ENCODE results near the gene CXXC5.
"Not testable (repeated sequence)": the region's sequence is repeated elsewhere in the genome, so short reads cannot be mapped to it uniquely, and the experiment has no call there.

Gene CXXC5

DNA sequence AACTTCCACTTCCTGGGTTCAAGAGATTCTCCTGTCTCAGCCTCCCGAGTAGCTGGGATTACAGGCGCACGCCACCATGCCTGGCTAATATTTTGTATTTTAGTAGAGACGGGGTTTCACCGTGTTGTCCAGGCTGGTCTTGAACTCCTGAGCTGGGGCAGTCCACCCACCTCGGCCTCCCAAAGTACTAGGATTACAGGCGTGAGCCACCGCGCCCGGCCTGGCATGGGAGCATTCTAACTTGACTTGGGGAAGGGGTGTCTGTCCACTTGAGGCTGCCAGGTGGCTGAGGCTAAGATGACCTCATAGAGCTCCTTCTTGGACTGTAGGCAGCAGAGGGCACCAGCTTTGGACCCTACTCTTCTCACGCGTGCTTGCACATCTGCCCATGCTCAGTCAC, 65.7 kb downstream of the CXXC5 start:
- H3K27me3 Mint-ChIP-seq; DNase-seq (ENCODE audit: low spot score in 2 of 2); H3K9me3 Mint-ChIP-seq; ATAC-seq (replicated peaks; ENCODE audit: extremely low read depth, poor library complexity, severe bottlenecking); H3K4me3 Mint-ChIP-seq; H3K27ac Mint-ChIP-seq (ENCODE audit: low read depth): not testable (repeated sequence)
- Mint-ChIP-seq H3K4me1 (peaks cover 17% of the 10 kb centered on the region), H3K36me3 (ENCODE audit: insufficient read depth) (peaks cover 12% of the 10 kb centered on the region)

- Mint-ChIP-seq H3K4me1 (peaks cover 8% of the 10 kb centered on the region), H3K27ac (ENCODE audit: low read depth) (no peak overlapping the region), H3K4me3 (no peak overlapping the region), H3K27me3 (no peaks in the 10 kb centered on the region), H3K9me3 (peaks cover 5% of the 10 kb centered on the region), H3K36me3 (ENCODE audit: insufficient read depth) (peaks cover 1% of the 10 kb centered on the region)
- ATAC-seq (replicated peaks; ENCODE audit: extremely low read depth, poor library complexity, severe bottlenecking) (no peak), DNase-seq (ENCODE audit: low spot score in 2 of 2) (no peak)
These were observed 69.1 kb downstream of the CXXC5 start for GRCh38 chr5:139717221-139717620.

DNA sequence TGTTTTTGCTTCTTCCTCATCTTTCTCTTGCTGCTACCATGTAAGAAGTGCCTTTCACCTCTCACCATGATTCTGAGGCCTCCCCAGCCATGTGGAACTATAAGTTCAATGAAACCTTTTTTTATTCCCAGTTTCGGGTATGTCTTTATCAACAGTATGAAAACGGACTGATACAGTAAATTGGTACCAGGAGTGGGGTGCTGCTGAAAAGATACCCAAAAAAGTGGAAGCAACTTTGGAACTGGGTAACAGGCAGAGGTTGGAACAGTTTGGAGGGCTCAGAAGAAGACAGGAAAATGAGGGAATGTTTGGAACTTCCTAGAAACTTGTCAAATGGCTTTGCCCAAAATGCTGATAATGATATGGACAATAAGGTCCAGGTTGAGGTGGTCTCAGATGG, 70.3 kb downstream of the CXXC5 start:
- ATAC-seq (replicated peaks; ENCODE audit: extremely low read depth, poor library complexity, severe bottlenecking); H3K36me3 Mint-ChIP-seq (ENCODE audit: insufficient read depth); H3K27me3 Mint-ChIP-seq; H3K4me1 Mint-ChIP-seq; H3K9me3 Mint-ChIP-seq; H3K4me3 Mint-ChIP-seq; H3K27ac Mint-ChIP-seq (ENCODE audit: low read depth); DNase-seq (ENCODE audit: low spot score in 2 of 2): not testable (repeated sequence)

GRCh38 chr5:139719970-139720369, 71.8 kb downstream of the CXXC5 start:
- H3K4me3 Mint-ChIP-seq; H3K27ac Mint-ChIP-seq (ENCODE audit: low read depth): not testable (repeated sequence)

DNA sequence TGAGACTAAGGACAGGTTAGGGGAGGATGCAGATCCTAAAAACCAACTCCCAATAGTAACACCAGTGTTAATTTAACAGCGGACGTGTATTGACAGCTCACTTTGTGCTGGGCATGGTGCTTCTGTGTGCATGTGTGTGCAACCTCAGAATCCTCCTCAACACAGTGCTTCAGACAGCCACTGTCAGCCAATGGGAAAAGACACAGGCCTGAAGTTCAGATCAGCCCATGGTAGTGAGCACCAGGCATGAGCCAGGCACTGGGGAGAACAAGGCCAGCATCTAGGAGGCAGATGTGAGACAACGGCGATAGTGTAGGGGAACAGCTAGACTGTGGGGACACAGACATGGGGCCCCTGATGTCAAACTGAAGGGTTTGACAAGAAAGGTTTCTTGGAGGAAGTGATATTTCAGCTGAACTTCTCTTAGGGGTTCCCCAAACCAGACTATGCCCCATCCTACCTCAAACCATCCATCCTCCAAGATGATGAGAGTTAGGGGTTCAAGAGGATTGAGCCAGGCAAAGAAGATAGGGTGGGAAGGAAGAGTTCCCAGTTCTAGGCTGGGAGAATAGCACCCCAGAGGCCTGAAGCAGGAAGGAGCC, 75.9 kb downstream of the CXXC5 start:
- H3K27ac Mint-ChIP-seq (ENCODE audit: low read depth) = no peak overlapping the region
- no peak overlapping the region for H3K4me3 Mint-ChIP-seq
- no peaks in the 10 kb centered on the region for H3K4me1 Mint-ChIP-seq
- ATAC-seq (replicated peaks; ENCODE audit: extremely low read depth, poor library complexity, severe bottlenecking) (no peak), DNase-seq (ENCODE audit: low spot score in 2 of 2) (no peak)
- H3K36me3 Mint-ChIP-seq (ENCODE audit: insufficient read depth) = peaks cover 2% of the 10 kb centered on the region
- H3K9me3 Mint-ChIP-seq = no peaks in the 10 kb centered on the region
- no peaks in the 10 kb centered on the region for H3K27me3 Mint-ChIP-seq

More at GRCh38 chr5:139719970-139720369, 71.8 kb downstream of the CXXC5 start:
- H3K4me1 Mint-ChIP-seq; H3K36me3 Mint-ChIP-seq (ENCODE audit: insufficient read depth); ATAC-seq (replicated peaks; ENCODE audit: extremely low read depth, poor library complexity, severe bottlenecking); DNase-seq (ENCODE audit: low spot score in 2 of 2); H3K27me3 Mint-ChIP-seq; H3K9me3 Mint-ChIP-seq: not testable (repeated sequence)

GRCh38 chr5:139725073-139725830, 77.1 kb downstream of the CXXC5 start:
- H3K27me3 Mint-ChIP-seq = no peaks in the 10 kb centered on the region
- DNase-seq (ENCODE audit: low spot score in 2 of 2) (no peak), ATAC-seq (replicated peaks; ENCODE audit: extremely low read depth, poor library complexity, severe bottlenecking) (no peak)
- H3K27ac Mint-ChIP-seq (ENCODE audit: low read depth) = no peak overlapping the region
- H3K36me3 Mint-ChIP-seq (ENCODE audit: insufficient read depth) = peaks cover 2% of the 10 kb centered on the region
- no peaks in the 10 kb centered on the region for H3K9me3 Mint-ChIP-seq
- H3K4me1 Mint-ChIP-seq = no peaks in the 10 kb centered on the region
- no peak overlapping the region for H3K4me3 Mint-ChIP-seq

GRCh38 chr5:139726248-139726647, 78.1 kb downstream of the CXXC5 start:
- Mint-ChIP-seq H3K9me3 (no peaks in the 10 kb centered on the region), H3K27ac (ENCODE audit: low read depth) (no peak overlapping the region), H3K27me3 (no peaks in the 10 kb centered on the region), H3K36me3 (ENCODE audit: insufficient read depth) (peaks cover 2% of the 10 kb centered on the region), H3K4me3 (no peak overlapping the region), H3K4me1 (no peaks in the 10 kb centered on the region)
- ATAC-seq (replicated peaks; ENCODE audit: extremely low read depth, poor library complexity, severe bottlenecking) (no peak), DNase-seq (ENCODE audit: low spot score in 2 of 2) (no peak)

DNA sequence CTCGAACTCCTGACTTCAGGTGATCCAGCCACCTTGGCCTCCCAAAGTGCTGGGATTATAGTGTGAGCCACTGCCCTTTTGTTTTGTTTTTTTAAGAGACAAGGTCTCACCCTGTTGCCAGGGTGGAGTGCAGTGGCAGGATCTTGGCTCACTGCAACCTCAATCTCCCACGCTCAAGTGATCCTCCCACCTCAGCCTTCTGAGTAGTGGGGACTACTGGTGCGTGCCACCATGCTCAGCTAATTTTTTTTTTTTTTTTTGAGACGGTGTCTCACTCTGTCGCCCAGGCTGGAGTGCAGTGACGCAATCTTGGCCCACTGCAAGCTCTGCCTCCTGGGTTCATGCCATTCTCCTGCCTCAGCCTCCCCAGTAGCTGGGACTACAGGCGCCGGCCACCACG, 79.5 kb downstream of the CXXC5 start:
- not testable (repeated sequence) for H3K4me3 Mint-ChIP-seq; H3K36me3 Mint-ChIP-seq (ENCODE audit: insufficient read depth); ATAC-seq (replicated peaks; ENCODE audit: extremely low read depth, poor library complexity, severe bottlenecking); H3K4me1 Mint-ChIP-seq; H3K27me3 Mint-ChIP-seq; H3K27ac Mint-ChIP-seq (ENCODE audit: low read depth); H3K9me3 Mint-ChIP-seq; DNase-seq (ENCODE audit: low spot score in 2 of 2)

- no peaks in the 10 kb centered on the region for H3K4me1 Mint-ChIP-seq
- no peak overlapping the region for H3K27ac Mint-ChIP-seq (ENCODE audit: low read depth)
- H3K36me3 Mint-ChIP-seq (ENCODE audit: insufficient read depth) = no peaks in the 10 kb centered on the region
- H3K9me3 Mint-ChIP-seq = no peaks in the 10 kb centered on the region
- H3K27me3 Mint-ChIP-seq = no peaks in the 10 kb centered on the region
- no peak overlapping the region for H3K4me3 Mint-ChIP-seq
- ATAC-seq (replicated peaks; ENCODE audit: extremely low read depth, poor library complexity, severe bottlenecking) (no peak), DNase-seq (ENCODE audit: low spot score in 2 of 2) (no peak)
These were observed 83.1 kb downstream of the CXXC5 start for GRCh38 chr5:139731281-139731680.

DNA sequence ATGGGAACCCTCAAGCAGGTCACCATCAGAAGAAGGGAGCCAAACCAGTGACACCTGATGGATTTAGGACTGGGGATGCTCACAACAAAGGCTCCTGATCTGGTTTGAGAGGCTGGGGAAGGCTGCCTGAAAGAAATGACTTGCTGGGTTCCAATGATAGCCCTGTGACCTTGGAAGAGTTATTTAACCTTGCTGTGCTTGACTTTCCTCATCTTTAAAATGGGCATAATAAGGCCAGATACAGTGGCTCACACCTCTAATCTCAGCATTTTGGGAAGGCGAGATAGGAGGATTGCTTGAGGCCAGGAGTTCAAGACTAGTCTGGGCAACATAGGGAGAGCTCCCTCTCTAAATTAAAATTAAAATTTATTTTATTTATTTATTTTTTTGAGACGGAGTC, 83.9 kb downstream of the CXXC5 start:
- ATAC-seq (replicated peaks; ENCODE audit: extremely low read depth, poor library complexity, severe bottlenecking) (no peak), DNase-seq (ENCODE audit: low spot score in 2 of 2) (no peak)
- Mint-ChIP-seq H3K4me3 (no peak overlapping the region), H3K9me3 (no peaks in the 10 kb centered on the region), H3K27ac (ENCODE audit: low read depth) (no peak overlapping the region), H3K4me1 (no peaks in the 10 kb centered on the region), H3K36me3 (ENCODE audit: insufficient read depth) (no peaks in the 10 kb centered on the region), H3K27me3 (no peaks in the 10 kb centered on the region)

DNA sequence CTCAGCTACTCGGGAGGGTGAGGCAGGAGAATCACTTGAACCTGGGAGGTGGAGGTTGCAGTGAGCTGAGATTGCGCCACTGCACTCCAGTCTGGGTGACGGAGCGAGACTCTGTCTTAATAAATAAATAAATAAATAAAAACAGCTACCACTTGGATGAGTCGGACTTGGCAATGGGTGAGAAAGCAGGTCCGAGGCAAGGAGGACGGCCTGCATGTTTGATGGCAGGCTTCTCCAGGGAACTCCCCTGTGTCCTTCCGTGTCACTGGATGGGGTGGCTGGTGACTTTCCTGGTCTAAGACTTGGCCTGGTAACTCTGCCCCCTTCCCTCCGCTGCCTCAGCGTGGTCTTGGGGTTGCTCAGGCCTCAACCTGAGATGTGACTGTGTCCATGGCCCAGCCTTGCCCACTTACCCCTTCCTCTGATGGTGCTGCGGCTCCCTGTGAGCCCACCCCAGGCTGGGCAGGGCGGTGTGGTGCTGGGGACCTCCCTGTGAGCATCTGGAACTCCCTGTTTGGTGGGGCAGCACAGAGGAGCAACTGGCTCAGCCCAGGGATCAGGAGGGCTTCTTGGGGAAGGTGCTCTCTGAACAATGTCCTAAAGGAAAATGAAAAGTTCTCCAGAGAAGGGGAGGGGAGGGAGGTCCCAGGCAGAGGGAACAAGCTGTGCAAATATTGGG, 85.0 kb downstream of the CXXC5 start:
- no peaks in the 10 kb centered on the region for H3K36me3 Mint-ChIP-seq (ENCODE audit: insufficient read depth)
- ATAC-seq (replicated peaks; ENCODE audit: extremely low read depth, poor library complexity, severe bottlenecking) = no peak
- no peak overlapping the region for H3K27ac Mint-ChIP-seq (ENCODE audit: low read depth)
- no peaks in the 10 kb centered on the region for H3K27me3 Mint-ChIP-seq
- DNase-seq (ENCODE audit: low spot score in 2 of 2) = no peak
- no peak overlapping the region for H3K4me3 Mint-ChIP-seq
- H3K9me3 Mint-ChIP-seq = no peaks in the 10 kb centered on the region
- H3K4me1 Mint-ChIP-seq = no peaks in the 10 kb centered on the region

All from central memory CD8-positive, alpha-beta T cell (primary cell).